ENCODE results near the gene CD55.

CD55 gene

DNA sequence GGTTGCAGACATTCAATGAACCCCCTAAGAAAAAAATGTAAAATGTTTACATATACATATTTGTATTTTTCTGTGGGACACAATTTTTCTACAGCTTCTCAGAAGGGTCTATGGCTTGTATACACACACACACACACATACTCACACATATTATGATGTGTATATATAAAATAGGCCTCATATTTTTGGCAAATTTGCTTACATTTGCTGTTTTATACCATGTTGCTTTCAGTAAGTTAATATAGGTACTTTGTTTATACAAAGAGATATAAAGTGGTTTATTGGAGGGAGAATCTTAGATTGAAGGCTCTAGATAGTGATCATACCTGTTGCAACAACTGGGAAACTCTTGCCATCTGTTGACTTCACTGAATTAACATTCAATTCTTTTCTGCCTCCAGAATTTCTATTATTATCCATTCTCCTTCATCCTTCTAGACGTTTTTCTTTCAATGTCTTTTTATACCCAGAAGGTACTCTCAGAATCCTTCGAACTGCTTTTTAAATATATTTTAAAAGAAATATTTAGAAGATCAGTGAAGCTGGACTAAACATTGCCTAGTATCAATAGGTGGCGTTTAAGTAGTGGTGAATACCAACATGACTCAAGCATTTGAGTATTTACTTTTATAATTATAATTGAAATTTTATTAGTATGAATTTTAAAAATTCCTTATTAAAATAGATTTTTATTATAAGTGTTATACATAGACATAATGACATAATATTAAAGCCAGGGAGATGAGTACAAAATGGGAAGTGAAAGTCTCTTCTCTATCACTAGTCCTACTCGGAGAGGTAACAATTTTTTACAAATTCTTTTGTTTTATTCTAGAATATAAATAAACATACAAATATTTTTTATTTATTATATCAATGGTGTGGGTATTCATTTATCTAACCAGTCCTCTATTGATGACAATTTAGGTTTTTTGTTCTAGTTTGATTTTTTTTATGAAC is 10.2 kb downstream of the CD55 start:
- H3K27ac ChIP-seq = no peak overlapping the region
- TF ChIP-seq, protein P1, sequence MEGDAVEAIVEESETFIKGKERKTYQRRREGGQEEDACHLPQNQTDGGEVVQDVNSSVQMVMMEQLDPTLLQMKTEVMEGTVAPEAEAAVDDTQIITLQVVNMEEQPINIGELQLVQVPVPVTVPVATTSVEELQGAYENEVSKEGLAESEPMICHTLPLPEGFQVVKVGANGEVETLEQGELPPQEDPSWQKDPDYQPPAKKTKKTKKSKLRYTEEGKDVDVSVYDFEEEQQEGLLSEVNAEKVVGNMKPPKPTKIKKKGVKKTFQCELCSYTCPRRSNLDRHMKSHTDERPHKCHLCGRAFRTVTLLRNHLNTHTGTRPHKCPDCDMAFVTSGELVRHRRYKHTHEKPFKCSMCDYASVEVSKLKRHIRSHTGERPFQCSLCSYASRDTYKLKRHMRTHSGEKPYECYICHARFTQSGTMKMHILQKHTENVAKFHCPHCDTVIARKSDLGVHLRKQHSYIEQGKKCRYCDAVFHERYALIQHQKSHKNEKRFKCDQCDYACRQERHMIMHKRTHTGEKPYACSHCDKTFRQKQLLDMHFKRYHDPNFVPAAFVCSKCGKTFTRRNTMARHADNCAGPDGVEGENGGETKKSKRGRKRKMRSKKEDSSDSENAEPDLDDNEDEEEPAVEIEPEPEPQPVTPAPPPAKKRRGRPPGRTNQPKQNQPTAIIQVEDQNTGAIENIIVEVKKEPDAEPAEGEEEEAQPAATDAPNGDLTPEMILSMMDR (conservative IDR thresholded peaks at IDR 0.05) = no peak
- no peak for TF ChIP-seq ZFX (IDR thresholded peaks at IDR 0.05)

DNA sequence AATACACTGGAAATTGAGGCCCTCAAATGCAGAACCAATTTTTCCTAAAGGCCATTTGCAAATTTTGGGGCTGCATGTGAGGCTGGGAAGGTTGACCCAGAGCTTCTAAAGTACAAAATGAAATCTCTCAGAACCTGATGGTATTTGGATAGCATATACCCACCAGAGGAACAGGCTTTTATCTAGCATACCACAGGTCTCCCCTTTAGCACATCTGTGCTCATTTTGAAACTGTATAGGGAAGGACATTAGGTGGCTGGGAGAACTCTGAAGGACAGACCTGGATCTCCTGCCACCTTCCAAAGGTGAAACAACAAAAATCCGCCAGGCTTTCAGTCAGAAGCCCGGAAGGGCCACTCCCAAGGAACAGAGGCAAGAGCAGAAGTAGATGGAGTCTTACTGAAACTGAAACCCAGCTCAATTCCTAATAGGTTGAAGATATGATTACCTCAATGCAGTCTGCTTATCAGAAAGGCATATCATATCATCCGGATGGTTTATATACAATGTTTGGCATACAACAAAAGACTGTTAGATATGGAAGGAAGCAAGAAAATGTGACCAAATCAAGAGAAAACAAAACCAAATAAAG is 11.6 kb downstream of the CD55 start:
- H3K27ac ChIP-seq = no peak overlapping the region
- TF ChIP-seq ZFX (IDR thresholded peaks at IDR 0.05) = no peak
- TF ChIP-seq, protein P1 (conservative IDR thresholded peaks at IDR 0.05) = no peak

DNA sequence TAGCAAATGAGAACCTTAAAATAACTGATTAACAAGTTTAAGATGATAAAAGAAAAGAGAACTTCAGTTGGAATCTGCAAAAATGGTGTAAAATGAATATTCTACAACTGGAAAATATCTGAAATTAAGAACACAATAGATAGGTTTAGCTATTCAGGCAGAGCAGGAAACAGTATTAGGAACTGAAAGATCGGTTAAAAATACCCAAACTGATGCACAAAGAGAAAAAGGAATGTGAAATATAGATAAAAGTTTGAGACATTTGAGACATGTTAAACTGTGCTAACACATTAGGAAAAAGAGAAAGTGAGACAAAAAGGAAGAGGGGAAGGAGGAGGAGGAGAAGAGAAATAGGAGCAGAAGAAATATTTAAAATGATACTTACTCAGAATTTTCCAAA is 12.1 kb downstream of the CD55 start:
- no peak overlapping the region for H3K27ac ChIP-seq
- no peak for TF ChIP-seq ZFX (IDR thresholded peaks at IDR 0.05)
- TF ChIP-seq, protein P1 (conservative IDR thresholded peaks at IDR 0.05) = no peak

DNA sequence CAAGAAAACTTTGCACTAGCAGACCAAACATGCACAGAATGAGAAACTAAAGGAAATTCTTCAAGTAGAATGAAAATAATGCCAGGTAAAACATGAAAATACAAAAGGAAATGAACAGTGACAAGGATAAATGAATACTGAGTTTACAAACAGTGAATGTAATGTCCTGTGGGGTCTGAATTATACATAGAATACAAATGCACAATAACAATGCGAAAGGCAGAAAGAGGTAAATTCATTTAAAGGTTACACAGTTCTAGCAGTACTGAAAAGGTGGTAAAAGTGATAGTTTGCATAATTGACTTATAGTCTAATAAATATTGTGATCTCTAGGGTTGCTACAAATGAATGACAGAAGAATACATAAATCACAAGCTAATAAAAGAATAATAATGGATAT is 12.9 kb downstream of the CD55 start:
- no peak for TF ChIP-seq ZFX (IDR thresholded peaks at IDR 0.05)
- TF ChIP-seq, protein P1 (conservative IDR thresholded peaks at IDR 0.05) = no peak

DNA sequence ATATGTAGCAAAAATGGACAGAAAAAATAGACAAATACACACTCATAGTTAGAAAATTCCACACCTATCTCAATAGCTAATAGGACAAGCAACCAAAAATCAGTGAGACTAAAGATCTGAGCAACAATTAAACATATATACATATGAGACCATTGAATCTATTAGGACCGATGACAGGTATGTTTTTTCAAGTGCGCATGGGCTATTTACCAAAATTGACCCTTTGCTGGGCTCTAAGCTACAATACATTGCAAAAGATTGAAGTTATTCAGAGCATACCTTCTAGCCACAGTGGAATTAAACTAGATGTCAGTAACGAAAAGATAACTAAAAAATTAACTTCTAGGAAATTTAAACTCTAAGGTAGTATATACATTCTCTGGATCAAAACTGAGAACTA is 13.7 kb downstream of the CD55 start:
- no peak for TF ChIP-seq ZFX (IDR thresholded peaks at IDR 0.05)
- TF ChIP-seq, protein P1 (conservative IDR thresholded peaks at IDR 0.05) = no peak

More for the DNA sequence above, 12.9 kb downstream of the CD55 start:
- no peak overlapping the region for H3K27ac ChIP-seq

DNA sequence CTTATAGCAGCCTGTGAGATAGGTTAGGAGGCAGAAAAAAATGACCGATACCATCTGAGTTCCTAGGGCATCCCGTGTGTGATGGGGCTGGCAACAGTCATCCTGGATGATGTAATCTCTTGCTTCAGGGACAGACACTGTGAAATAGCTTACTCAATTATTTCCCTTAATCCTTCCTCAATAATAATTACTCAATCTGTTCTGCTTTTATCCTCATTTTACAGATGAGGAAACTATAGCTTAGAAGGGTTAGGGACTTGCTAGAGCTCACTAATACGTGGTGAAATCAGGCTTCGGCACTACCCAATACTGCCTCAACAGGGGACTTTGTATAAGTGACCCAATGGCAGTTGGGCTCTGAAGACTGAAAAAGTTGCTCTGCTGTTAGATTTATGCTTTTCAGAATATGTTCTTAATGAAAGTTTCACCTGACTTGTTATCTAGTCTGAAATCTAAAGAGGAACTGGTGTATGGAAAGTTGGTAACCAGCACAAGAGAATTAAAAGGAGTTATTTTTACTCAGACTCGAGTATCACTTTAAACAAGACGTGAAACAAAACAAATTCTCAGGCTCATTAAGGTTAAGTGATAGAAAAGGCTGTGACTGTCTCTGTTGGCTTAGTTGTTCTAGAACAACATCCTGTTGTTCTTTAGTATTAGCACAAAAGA is 14.4 kb downstream of the CD55 start:
- no peak overlapping the region for H3K27ac ChIP-seq
- TF ChIP-seq ZFX (IDR thresholded peaks at IDR 0.05) = no peak
- TF ChIP-seq, protein P1 (conservative IDR thresholded peaks at IDR 0.05) = no peak; the same call in 1 of the 2 replicates

More for the DNA sequence above, 13.7 kb downstream of the CD55 start:
- H3K27ac ChIP-seq = no peak overlapping the region

Data from C4-2B (cell line).